H1 (cell line): Measurements from ENCODE around the gene MXD1. TPM values are rescaled to one million over a fixed set of nuclear protein-coding genes. Genes with fewer than 3 reads are reported as not detected.

Source experiments
- CHD7 ChIP-seq: fragments of 300-600 bp; sonication (generic); IDR thresholded peaks from 2 replicates; pipeline ENCODE4 v1.7.1; 2012; ENCODE audit warnings: low read length, moderate library complexity, mild to moderate bottlenecking, inconsistent platforms; ENCODE audit not compliant: insufficient replicate concordance
- polyA plus RNA-seq, 7 experiments: library from polyadenylated mRNA; depleted of rRNA in 3 of 7; stranded (reverse) in 5 of 7; unstranded in 2 of 7; fragments of >200 nt in 5 of 7; fragments of 200-250 nt in 2 of 7; gene quantifications; 1 replicate in 5 of 7; 2 replicates in 1 of 7; 4 replicates in 1 of 7; pipeline versions ENCODE4 v1.2.1 to v1.2.3, GENCODE V29; 2011 to 2013; ENCODE audit warnings: missing spikeins in 2 of 7, mixed read lengths in 2 of 7
- total RNA-seq: library from RNA; stranded (reverse); fragmentation: NEBNext Ultra II Directional; extraction: Animal tissue kit (Norgen Biotek cat#: 25700); gene quantifications from 2 replicates; pipeline ENCODE4 v1.2.1, GENCODE V29; 2021

The MXD1 gene
- total and polyA plus RNA-seq, 2 of the 8 experiments (the other 6 are each of a cell fraction or from before 2014, with no cell fraction given) = 1.6 to 2.6 TPM

- TF ChIP-seq CHD7 = no peak
Measured at GRCh38 chr2:69957965-69958364, 43.1 kb downstream of the MXD1 start (continued).
